Gastrocnemius medialis (tissue), 4 donors: ENCODE data around the gene PHACTR1. TPM values are rescaled to one million over a fixed set of nuclear protein-coding genes. Genes with fewer than 3 reads are reported as not detected.

ENCODE experiments used
- ATAC-seq, 2 donors: fragments of 150-250 bp; one replicate each; pipeline ENCODE4 v1.9.1; 2016
- DNase-seq, 2 donors: peaks; one replicate each; pipeline ENCODE4 v3.0.0-alpha.2; 2019
- H3K27ac ChIP-seq, 4 donors: fragments of 200-600 bp; sonication (generic); 1 replicate in 1 of 4; 2 replicates in 3 of 4; pipeline ENCODE4 v1.5.1; 2016 to 2018; ENCODE audit warnings: mild to moderate bottlenecking in 2 of 4, moderate library complexity in 1 of 4
- H3K27me3 ChIP-seq, 3 donors: fragments of 200-600 bp; sonication (generic) in 2 of 3; 1 replicate in 1 of 3; 2 replicates in 2 of 3; pipeline versions ENCODE4 v1.5.1 to v1.6.0; 2016 to 2019; ENCODE audit warnings: mild to moderate bottlenecking in 1 of 3, moderate library complexity in 1 of 3
- H3K36me3 ChIP-seq, 2 donors: fragments of 200-600 bp; sonication (generic) in 1 of 2; one replicate each; pipeline ENCODE4 v1.5.1; 2017 to 2018
- H3K4me1 ChIP-seq, 2 donors: fragments of 200-600 bp; sonication (generic) in 1 of 2; one replicate each; pipeline ENCODE4 v1.5.1; 2016 to 2017; ENCODE audit warnings: mild to moderate bottlenecking in 2 of 2
- H3K4me3 ChIP-seq, 4 donors: fragments of 200-600 bp; sonication (generic) in 3 of 4; 1 replicate in 1 of 4; 2 replicates in 3 of 4; pipeline ENCODE4 v1.5.1; 2016 to 2019; ENCODE audit warnings: mild to moderate bottlenecking in 2 of 4
- H3K9me3 ChIP-seq, 3 donors: fragments of 200-600 bp; sonication (generic) in 2 of 3; 1 replicate in 1 of 3; 2 replicates in 2 of 3; pipeline ENCODE4 v1.5.1; 2016 to 2019
- CTCF ChIP-seq, 5 experiments: fragments of 450-650 bp in 3 of 5; fragments of 200-600 bp in 2 of 5; sonication (generic) in 2 of 5; IDR thresholded peaks in 4 of 5; conservative IDR thresholded peaks in 1 of 5; 1 replicate in 4 of 5; 2 replicates in 1 of 5; pipeline ENCODE4 v1.5.1; 2016 to 2019; ENCODE audit warnings: antibody characterized with exemption in 5 of 5, mild to moderate bottlenecking in 3 of 5, moderate library complexity in 3 of 5
- POLR2A ChIP-seq, 2 donors: fragments of 450-650 bp; IDR thresholded peaks; one replicate each; pipeline ENCODE4 v1.6.1; 2017; ENCODE audit warnings: antibody characterized with exemption in 2 of 2, mild to moderate bottlenecking in 2 of 2, moderate library complexity in 2 of 2
- in situ Hi-C, 4 donors: fragments of 200-750 bp; cut with MboI; loops; one replicate each; pipeline versions ENCODE4 v1.15.0 to v1.8.0; 2017; ENCODE audit warnings: low sequenced_read_pairs in 4 of 4
- intact Hi-C: fragments of 100-400 bp; cut with DNase I; formaldehyde crosslinking; loops from one replicate; pipeline ENCODE4 v1.15.1; 2023; ENCODE audit warnings: low total_unique reads
- total RNA-seq, 4 donors: library from RNA; depleted of rRNA; stranded (reverse); fragments of >200 nt; gene quantifications; one replicate each; pipeline versions ENCODE4 v1.1.0 to v1.2.3, GENCODE V29; 2016

Gene PHACTR1
- total RNA-seq, 4 donors from 2014 or later: 0.07 to 0.82 (median 0.21) TPM

- TF ChIP-seq POLR2A (IDR thresholded peaks at IDR 0.05): no peak
- TF ChIP-seq CTCF (IDR thresholded peaks at IDR 0.05 in 4 of 5, conservative IDR thresholded peaks at IDR 0.05 in 1 of 5): no peak
- Histone ChIP-seq H3K27me3 (no peaks in the 10 kb centered on the region), H3K4me1 (no peaks in the 10 kb centered on the region), H3K9me3 (no peaks in the 10 kb centered on the region), H3K4me3 (no peak overlapping the region), H3K27ac (no peak overlapping the region), H3K36me3 (no peaks in the 10 kb centered on the region)
- intact Hi-C loops: no loop called here
- in situ Hi-C loops: no loop called here
- no peak for ATAC-seq
- DNase-seq: no peak
These were observed 378.3 kb downstream of the PHACTR1 start for GRCh38 chr6:13094781-13095425.

GRCh38 chr6:13096084-13096483, 379.5 kb downstream of the PHACTR1 start:
- no peak for ATAC-seq
- no peak for DNase-seq
- in situ Hi-C loops: no loop called here
- Histone ChIP-seq H3K4me3 (no peak overlapping the region), H3K36me3 (no peaks in the 10 kb centered on the region), H3K27me3 (no peaks in the 10 kb centered on the region), H3K9me3 (no peaks in the 10 kb centered on the region), H3K4me1 (no peaks in the 10 kb centered on the region), H3K27ac (no peak overlapping the region)
- TF ChIP-seq CTCF (IDR thresholded peaks at IDR 0.05 in 4 of 5, conservative IDR thresholded peaks at IDR 0.05 in 1 of 5): no peak
- TF ChIP-seq POLR2A (IDR thresholded peaks at IDR 0.05): no peak
- intact Hi-C loops: no loop called here

- ATAC-seq (no peak), DNase-seq (no peak)
- intact Hi-C loops (no loop called here), in situ Hi-C loops (no loop called here)
- H3K27ac ChIP-seq: no peak overlapping the region
- no peaks in the 10 kb centered on the region for H3K27me3 ChIP-seq
- TF ChIP-seq CTCF (IDR thresholded peaks at IDR 0.05 in 4 of 5, conservative IDR thresholded peaks at IDR 0.05 in 1 of 5) (no peak), POLR2A (IDR thresholded peaks at IDR 0.05) (no peak)
- no peaks in the 10 kb centered on the region for H3K9me3 ChIP-seq
- no peak overlapping the region for H3K4me3 ChIP-seq
- H3K4me1 ChIP-seq: no peaks in the 10 kb centered on the region
- H3K36me3 ChIP-seq: no peaks in the 10 kb centered on the region
These were observed 380.9 kb downstream of the PHACTR1 start for GRCh38 chr6:13097454-13097853.

- Histone ChIP-seq H3K36me3 (no peaks in the 10 kb centered on the region), H3K4me1 (no peaks in the 10 kb centered on the region), H3K27ac (no peak overlapping the region), H3K27me3 (no peaks in the 10 kb centered on the region), H3K4me3 (no peak overlapping the region), H3K9me3 (no peaks in the 10 kb centered on the region)
- intact Hi-C loops: no loop called here
- in situ Hi-C loops: no loop called here
- ATAC-seq: no peak
- TF ChIP-seq POLR2A (IDR thresholded peaks at IDR 0.05): no peak
- TF ChIP-seq CTCF (IDR thresholded peaks at IDR 0.05 in 4 of 5, conservative IDR thresholded peaks at IDR 0.05 in 1 of 5): no peak
- DNase-seq: no peak
These were observed 381.4 kb downstream of the PHACTR1 start for GRCh38 chr6:13098006-13098405.
